NOMO-1 (cell line): ENCODE measurements around the gene KRT20.
A peak's percentile ranks its signal among the peaks of the same experiment; 100 is the strongest.

ENCODE experiments used
- DNase-seq, 2 experiments: peaks; one replicate each; lab custom pipeline; 2025; ENCODE audit not compliant: unreplicated experiment in 2 of 2; lab: John Stamatoyannopoulos, UW

The KRT20 gene

GRCh38 chr17:40854175-40854814 is 30.7 kb downstream of the KRT20 start:
- peak in 1 of 2 experiments; percentile 82 for DNase-seq

GRCh38 chr17:40852364-40852763 is 32.7 kb downstream of the KRT20 start:
- no peak for DNase-seq

- DNase-seq, result peak in 1 of 2 experiments; percentile 52
Observed at GRCh38 chr17:40850293-40850972, 34.6 kb downstream of the KRT20 start.

- no peak for DNase-seq
Observed at GRCh38 chr17:40849723-40850122, 35.3 kb downstream of the KRT20 start.

GRCh38 chr17:40848583-40849235 is 36.3 kb downstream of the KRT20 start:
- peak; percentile 14 to 56 for DNase-seq

- DNase-seq, result no peak
Observed at GRCh38 chr17:40846515-40847144, 38.4 kb downstream of the KRT20 start.

GRCh38 chr17:40844671-40845107 is 40.4 kb downstream of the KRT20 start:
- DNase-seq, result no peak

- DNase-seq, result no peak
Observed at GRCh38 chr17:40843242-40843641, 41.8 kb downstream of the KRT20 start.

- no peak for DNase-seq
Observed at GRCh38 chr17:40841246-40841645, 43.8 kb downstream of the KRT20 start.

- DNase-seq, result no peak
Observed at GRCh38 chr17:40839194-40839593, 45.8 kb downstream of the KRT20 start.

GRCh38 chr17:40836020-40836419 is 49.0 kb downstream of the KRT20 start:
- DNase-seq, result no peak

GRCh38 chr17:40833882-40834281 is 51.2 kb downstream of the KRT20 start:
- no peak for DNase-seq

- no peak for DNase-seq
Observed at GRCh38 chr17:40832840-40833239, 52.2 kb downstream of the KRT20 start.

- no peak for DNase-seq
Observed at GRCh38 chr17:40830085-40830776, 54.8 kb downstream of the KRT20 start.

- DNase-seq, result no peak
Observed at GRCh38 chr17:40828454-40829044, 56.5 kb downstream of the KRT20 start.

- peak; percentile 62 to 80 for DNase-seq
Observed at GRCh38 chr17:40827746-40828453, 57.1 kb downstream of the KRT20 start.
